T-helper 1 cell (primary cell): ENCODE results near the gene ACSL1.

ENCODE experiments used
- DNase-seq, 5 donors: peaks; one replicate each; pipeline ENCODE4 v3.0.0-alpha.2; 2012 to 2020

Gene ACSL1

DNA sequence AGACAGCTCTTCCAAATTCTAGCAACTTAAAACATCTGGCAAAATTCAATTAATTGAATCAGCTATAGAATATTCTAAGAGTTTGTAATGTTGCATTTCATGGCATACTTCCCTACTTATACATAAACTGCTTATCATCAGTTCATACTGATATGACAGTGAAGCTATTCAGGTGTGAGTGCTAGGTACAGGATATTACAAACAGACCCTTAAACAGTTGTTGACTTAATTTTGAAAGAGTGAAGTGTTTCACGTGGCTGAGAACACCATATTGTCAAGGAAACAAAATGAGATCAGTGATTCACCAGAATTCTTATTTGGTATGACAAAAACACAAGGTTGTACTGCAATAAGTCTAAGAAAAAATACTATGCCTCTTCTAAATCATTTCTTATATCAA is 119.3 kb downstream of the ACSL1 start:
- peak in 1 of 5 donors; percentile 30 for DNase-seq

DNA sequence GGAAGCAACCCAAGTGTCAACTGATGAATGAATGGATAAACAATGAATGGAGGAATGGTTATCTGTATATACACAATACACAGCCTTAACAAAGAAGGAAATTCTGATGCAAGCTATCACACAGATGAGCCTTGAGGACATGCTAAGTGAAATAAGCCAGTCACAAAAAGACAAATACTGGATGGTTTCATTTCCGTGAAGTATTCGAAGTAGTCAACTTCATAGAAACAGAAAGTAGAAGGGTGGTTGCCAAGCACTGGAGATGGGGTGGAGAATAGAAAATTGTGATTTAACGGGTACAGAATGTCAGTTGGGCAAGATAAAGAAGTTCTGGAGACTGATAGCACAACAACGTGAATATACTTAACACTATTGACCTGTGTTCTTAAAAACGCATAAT is 120.1 kb downstream of the ACSL1 start:
- peak in 1 of 5 donors; percentile 83 for DNase-seq
